Gastroesophageal sphincter (tissue), 3 donors: Measurements from ENCODE around the gene MAPK11.

ENCODE experiments used
- POLR2A ChIP-seq, 2 donors: fragments of 450-650 bp; IDR thresholded peaks; one replicate each; pipeline ENCODE4 v1.6.1; 2017; ENCODE audit warnings: antibody characterized with exemption in 2 of 2, mild to moderate bottlenecking in 2 of 2, moderate library complexity in 1 of 2
- POLR2AphosphoS5 ChIP-seq: sonication (generic); formaldehyde crosslinking; IDR thresholded peaks from one replicate; pipeline ENCODE4 v1.6.1; 2017; ENCODE audit warnings: antibody characterized with exemption
- TF ChIP-seq, protein P1 (sequence below), 4 experiments: fragments of 200-600 bp in 2 of 4; fragments of 450-650 bp in 2 of 4; sonication (generic) in 1 of 4; IDR thresholded peaks; one replicate each; pipeline ENCODE4 v1.5.1; 2017 to 2019; ENCODE audit warnings: antibody characterized with exemption in 4 of 4, mild to moderate bottlenecking in 2 of 4, moderate library complexity in 2 of 4

DNA sequence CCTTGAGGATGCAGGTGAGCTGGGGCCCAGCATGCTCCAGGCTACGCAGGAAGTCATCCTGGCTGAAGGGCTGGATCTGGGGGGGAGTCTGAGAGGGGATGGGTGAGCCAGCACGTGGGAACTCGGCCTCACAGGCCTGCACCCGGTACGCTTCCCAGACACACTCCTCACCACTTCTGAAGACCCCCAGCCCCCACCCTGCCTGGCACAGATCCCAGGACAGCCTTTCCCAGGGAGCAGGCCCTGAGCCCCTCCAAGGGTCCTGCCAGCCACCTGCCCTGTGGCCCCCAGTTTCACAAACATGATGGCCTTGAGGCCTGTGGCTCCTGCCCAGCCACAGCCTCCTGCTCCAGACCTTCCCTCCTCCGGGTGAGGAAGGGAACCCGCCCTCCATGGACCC lies 42.8 kb upstream of the MAPK11 start:
- TF ChIP-seq, protein P1, sequence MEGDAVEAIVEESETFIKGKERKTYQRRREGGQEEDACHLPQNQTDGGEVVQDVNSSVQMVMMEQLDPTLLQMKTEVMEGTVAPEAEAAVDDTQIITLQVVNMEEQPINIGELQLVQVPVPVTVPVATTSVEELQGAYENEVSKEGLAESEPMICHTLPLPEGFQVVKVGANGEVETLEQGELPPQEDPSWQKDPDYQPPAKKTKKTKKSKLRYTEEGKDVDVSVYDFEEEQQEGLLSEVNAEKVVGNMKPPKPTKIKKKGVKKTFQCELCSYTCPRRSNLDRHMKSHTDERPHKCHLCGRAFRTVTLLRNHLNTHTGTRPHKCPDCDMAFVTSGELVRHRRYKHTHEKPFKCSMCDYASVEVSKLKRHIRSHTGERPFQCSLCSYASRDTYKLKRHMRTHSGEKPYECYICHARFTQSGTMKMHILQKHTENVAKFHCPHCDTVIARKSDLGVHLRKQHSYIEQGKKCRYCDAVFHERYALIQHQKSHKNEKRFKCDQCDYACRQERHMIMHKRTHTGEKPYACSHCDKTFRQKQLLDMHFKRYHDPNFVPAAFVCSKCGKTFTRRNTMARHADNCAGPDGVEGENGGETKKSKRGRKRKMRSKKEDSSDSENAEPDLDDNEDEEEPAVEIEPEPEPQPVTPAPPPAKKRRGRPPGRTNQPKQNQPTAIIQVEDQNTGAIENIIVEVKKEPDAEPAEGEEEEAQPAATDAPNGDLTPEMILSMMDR (IDR thresholded peaks at IDR 0.05) = no peak
- TF ChIP-seq POLR2A (IDR thresholded peaks at IDR 0.05) = no peak
- TF ChIP-seq POLR2AphosphoS5 = no peak
